Dedifferentiated amniotic fluid mesenchymal stem cell (primary cell): ENCODE measurements around the gene FCF1.

Source experiments
- DNase-seq: peaks from one replicate; pipeline ENCODE4 v3.0.0-alpha.2; 2016; ENCODE audit errors: extremely low spot score

Gene FCF1

DNA sequence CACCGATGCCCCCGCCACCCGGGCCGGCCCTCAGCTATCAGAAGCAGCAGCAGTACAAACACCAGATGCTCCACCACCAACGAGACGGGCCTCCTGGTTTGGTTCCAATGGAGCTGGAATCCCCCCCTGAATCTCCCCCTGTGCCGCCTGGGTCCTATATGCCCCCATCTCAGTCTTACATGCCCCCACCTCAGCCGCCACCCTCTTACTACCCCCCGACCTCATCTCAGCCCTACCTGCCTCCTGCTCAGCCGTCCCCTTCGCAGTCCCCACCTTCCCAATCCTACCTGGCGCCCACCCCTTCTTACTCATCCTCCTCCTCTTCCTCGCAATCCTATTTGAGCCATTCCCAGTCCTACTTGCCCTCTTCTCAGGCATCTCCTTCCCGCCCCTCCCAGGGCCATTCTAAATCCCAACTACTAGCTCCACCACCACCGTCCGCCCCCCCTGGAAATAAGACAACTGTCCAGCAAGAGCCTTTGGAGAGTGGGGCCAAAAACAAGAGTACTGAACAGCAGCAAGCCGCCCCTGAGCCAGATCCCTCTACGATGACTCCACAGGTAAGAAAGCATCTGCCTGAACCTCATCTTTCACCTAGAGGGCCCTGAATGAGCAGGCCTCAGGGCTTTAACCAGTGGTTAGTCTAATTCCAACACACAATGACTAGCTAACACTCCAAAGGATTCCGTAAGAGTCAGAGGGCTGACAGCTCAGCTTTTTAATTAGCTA, 51.0 kb downstream of the FCF1 start:
- no peak for DNase-seq

DNA sequence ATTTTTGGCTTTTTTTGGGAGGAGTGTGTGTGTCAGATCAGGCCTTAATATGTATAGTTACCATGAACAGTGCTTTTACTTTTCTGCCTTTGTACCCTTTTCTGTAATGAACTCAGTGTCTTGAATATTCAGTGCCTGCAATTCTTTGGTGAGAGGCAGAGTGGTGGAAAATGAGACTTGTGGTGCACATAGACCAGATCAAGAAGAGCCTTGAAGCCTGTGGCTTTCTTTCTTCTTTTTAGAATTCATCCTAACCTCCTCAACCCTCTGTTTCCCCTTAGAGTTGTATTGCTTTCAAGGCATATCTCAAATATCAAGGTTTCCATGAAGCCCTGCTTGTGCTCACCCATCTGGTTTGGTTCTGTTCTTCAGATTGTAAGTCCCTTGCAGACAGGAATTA, 52.8 kb downstream of the FCF1 start:
- DNase-seq = no peak

DNA sequence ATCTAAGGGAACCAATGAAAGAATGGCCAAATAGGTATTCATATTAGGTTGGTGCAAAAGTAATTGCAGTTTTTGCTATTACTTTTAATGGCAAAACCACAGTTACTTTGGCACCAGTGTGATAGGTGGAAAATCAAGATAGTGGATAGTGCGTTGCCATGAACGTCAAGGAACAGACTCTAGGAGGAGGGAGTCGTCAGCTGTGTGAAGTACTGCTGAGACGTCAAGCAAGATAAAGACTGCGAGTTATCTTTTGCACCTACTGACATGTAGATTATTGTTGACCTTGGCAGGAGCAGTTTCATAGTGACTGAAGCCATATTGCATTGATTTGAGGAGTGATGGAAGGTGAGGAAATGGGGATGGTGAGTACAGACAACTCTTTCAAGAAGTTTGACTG, 58.5 kb downstream of the FCF1 start:
- DNase-seq = no peak

DNA sequence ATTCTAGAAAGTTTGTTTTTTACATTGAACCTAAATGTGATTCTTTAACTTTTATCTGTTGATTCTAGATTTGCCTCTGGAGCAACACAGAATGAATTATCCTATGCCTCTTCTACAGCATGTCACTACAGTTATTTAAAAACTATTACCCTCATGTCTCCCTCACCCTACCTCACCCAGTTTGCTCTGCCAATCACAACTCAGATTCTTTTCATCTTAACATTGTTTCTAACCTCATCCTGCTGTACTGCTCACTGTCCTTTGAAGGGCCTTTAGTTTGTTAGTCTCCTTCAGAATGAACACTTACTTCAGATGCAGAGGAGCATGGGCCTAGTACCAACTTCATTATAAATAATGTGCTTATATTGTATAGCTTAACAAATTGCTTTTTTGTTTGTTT, 71.7 kb downstream of the FCF1 start:
- DNase-seq = no peak

DNA sequence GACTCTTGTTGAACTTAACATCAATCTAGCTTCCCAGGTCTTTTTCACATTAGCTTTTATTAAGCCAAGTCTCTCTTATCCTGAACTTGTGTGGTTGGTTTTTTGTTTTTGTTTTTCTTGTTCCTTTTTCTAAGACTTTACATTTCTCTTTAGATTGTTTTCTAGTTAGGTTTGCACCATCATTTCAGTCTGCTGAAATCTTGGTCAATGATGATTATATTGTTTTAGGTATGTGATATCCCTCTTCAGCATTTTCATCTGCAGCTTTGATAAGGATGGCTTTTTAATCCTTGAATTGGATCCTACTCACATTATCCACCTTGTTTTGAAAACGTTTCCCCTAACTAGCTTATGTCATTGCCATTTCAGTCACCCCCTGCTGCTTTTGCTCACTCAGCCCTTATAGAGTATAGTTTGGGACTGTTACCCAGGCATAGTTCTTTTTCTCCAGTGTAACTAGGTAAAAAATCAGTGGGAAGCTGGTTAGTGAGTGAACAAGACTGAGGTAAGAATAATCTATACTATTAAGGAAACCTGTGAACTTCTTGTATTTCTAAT, 72.2 kb downstream of the FCF1 start:
- no peak for DNase-seq

DNA sequence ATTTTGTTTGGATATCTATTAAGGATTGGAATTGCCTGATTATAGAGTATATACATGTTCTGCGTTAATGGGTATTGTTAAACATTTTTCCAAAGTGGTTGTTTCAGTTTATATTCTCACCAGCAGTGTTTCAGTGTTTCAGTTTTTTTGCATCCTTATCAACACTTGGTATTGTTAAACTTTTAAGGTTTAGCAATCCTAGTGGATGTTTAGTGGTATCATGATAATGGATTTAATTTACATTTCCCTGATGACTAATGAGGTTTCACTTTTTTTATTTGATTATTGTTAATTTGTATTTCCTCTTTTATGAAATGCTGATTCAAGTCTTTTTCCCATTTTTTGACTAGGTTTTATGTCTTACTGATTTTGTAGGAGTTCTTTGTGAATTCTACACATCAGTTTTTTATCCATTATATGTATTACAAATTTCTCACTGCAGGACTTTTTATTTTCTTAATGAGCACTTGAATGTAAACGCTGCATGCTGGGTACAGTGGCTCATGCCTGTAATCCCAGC, 73.9 kb downstream of the FCF1 start:
- DNase-seq = no peak
